Posterior cingulate gyrus (tissue), 11 donors: Measurements from ENCODE around the gene SPRR3.
A peak's percentile ranks its signal among the peaks of the same experiment; 100 is the strongest.

Source experiments
- DNase-seq, 10 donors: peaks; one replicate each; pipeline versions ENCODE4 v3.0.0 to v3.0.0-alpha.2; 2020 to 2021; ENCODE audit warnings: mixed read lengths in 3 of 10
- intact Hi-C: fragments of 100-400 bp; cut with DNase I; formaldehyde crosslinking; loops from one replicate; pipeline ENCODE4 v1.15.1; 2023

Gene SPRR3

GRCh38 chr1:153035211-153035610 lies 33.7 kb downstream of the SPRR3 start:
- DNase-seq: no peak
- intact Hi-C loops: no loop called here

- intact Hi-C loops: no loop called here
- no peak for DNase-seq
These were observed 39.5 kb downstream of the SPRR3 start, which contains the start of gene SPRR2D for GRCh38 chr1:153040950-153041631. Gene SPRR2D, minus strand, starts transcription at chr1:153041120. Its CDS starts 774 bp downstream, at chr1:153040346.

- intact Hi-C loops: no loop called here
- peak in 1 of 10 donors; percentile 59 for DNase-seq
These were observed 47.7 kb downstream of the SPRR3 start for GRCh38 chr1:153049211-153049610.
